H1 (cell line): ENCODE results near the gene SEPTIN5.

ENCODE experiments used
- EP300 ChIP-seq, 2 experiments: IDR thresholded peaks; 1 replicate in 1 of 2; 2 replicates in 1 of 2; pipeline ENCODE4 v1.6.1; 2011 to 2012; ENCODE audit warnings: low read depth in 2 of 2, low read length in 2 of 2, mild to moderate bottlenecking in 2 of 2, borderline replicate concordance in 1 of 2, inconsistent platforms in 1 of 2, moderate library complexity in 1 of 2
- POLR2A ChIP-seq, 2 experiments: IDR thresholded peaks; 1 replicate in 1 of 2; 2 replicates in 1 of 2; pipeline ENCODE4 v1.6.1; 2011; ENCODE audit warnings: low read depth in 2 of 2, low read length in 2 of 2, mild to moderate bottlenecking in 2 of 2; ENCODE audit errors: control extremely low read depth in 1 of 2
- TF ChIP-seq, protein P1 (sequence below), 3 experiments: IDR thresholded peaks; 1 replicate in 2 of 3; 2 replicates in 1 of 3; pipeline versions ENCODE4 v1.5.1 to v1.6.1; 2011; ENCODE audit warnings: low read length in 3 of 3, mild to moderate bottlenecking in 3 of 3, inconsistent platforms in 2 of 3, low read depth in 1 of 3, moderate library complexity in 1 of 3; ENCODE audit not compliant: insufficient read depth in 1 of 3; ENCODE audit errors: control extremely low read depth in 1 of 3

DNA sequence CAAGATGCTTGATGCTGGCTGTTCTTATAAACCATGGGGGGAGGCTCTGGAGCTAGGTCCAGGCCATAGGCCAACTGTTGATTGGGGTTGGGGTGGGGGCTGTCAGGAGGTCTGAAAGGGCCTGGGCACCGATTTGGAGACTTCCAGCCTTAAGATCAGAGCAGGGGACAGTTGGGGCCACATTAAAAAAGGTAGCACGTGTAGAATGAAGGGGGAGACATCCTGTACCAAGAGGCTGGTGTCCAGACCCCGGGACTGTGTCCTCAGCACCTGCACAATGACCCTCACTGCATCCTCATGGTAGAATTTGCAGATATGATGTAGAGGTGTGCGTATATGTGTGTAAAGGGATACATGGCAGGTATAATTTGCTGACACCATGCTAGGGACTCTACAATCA is 33.8 kb downstream of the SEPTIN5 start:
- TF ChIP-seq EP300 (IDR thresholded peaks at IDR 0.05; ENCODE audit: borderline replicate concordance in 1 of 2, low read depth in 2 of 2, low read length in 2 of 2), result no peak
- TF ChIP-seq, protein P1, sequence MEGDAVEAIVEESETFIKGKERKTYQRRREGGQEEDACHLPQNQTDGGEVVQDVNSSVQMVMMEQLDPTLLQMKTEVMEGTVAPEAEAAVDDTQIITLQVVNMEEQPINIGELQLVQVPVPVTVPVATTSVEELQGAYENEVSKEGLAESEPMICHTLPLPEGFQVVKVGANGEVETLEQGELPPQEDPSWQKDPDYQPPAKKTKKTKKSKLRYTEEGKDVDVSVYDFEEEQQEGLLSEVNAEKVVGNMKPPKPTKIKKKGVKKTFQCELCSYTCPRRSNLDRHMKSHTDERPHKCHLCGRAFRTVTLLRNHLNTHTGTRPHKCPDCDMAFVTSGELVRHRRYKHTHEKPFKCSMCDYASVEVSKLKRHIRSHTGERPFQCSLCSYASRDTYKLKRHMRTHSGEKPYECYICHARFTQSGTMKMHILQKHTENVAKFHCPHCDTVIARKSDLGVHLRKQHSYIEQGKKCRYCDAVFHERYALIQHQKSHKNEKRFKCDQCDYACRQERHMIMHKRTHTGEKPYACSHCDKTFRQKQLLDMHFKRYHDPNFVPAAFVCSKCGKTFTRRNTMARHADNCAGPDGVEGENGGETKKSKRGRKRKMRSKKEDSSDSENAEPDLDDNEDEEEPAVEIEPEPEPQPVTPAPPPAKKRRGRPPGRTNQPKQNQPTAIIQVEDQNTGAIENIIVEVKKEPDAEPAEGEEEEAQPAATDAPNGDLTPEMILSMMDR (IDR thresholded peaks at IDR 0.05; ENCODE audit: control extremely low read depth in 1 of 3, insufficient read depth in 1 of 3, low read depth in 1 of 3, low read length in 3 of 3), result no peak
- TF ChIP-seq POLR2A (IDR thresholded peaks at IDR 0.05; ENCODE audit: control extremely low read depth in 1 of 2, low read depth in 2 of 2, low read length in 2 of 2), result no peak
